Glutamatergic neuron (in vitro differentiated cells): ENCODE data around the gene MANF. TPM values are rescaled to one million over a fixed set of nuclear protein-coding genes. Genes with fewer than 3 reads are reported as not detected.

ENCODE experiments used
- DNase-seq: peaks from one replicate; pipeline ENCODE4 v3.0.0; 2022
- H3K27ac Mint-ChIP-seq: one replicate; pipeline ENCODE4 v1.8.0; 2020; ENCODE audit warnings: mild to moderate bottlenecking, mixed read lengths, inconsistent platforms; ENCODE audit not compliant: unreplicated experiment
- H3K27me3 Mint-ChIP-seq: one replicate; pipeline ENCODE4 v1.8.0; 2020; ENCODE audit warnings: mild to moderate bottlenecking, moderate library complexity, mixed read lengths, inconsistent platforms; ENCODE audit not compliant: unreplicated experiment
- H3K36me3 Mint-ChIP-seq: one replicate; pipeline ENCODE4 v1.8.0; 2020; ENCODE audit warnings: mild to moderate bottlenecking, mixed read lengths, inconsistent platforms; ENCODE audit not compliant: unreplicated experiment
- H3K4me1 Mint-ChIP-seq: one replicate; pipeline ENCODE4 v1.8.0; 2020; ENCODE audit warnings: mild to moderate bottlenecking, low read depth, mixed read lengths, inconsistent platforms; ENCODE audit not compliant: unreplicated experiment
- H3K4me3 Mint-ChIP-seq: one replicate; pipeline ENCODE4 v1.8.0; 2020; ENCODE audit warnings: mild to moderate bottlenecking, mixed read lengths, inconsistent platforms; ENCODE audit not compliant: unreplicated experiment
- H3K9me3 Mint-ChIP-seq: one replicate; pipeline ENCODE4 v1.8.0; 2020; ENCODE audit warnings: mild to moderate bottlenecking, moderate library complexity, mixed read lengths, inconsistent platforms; ENCODE audit not compliant: unreplicated experiment
- total RNA-seq: library from RNA; stranded (reverse); fragmentation: NEBNext Ultra II Directional; extraction: Animal tissue kit (Norgen Biotek cat#: 25700); gene quantifications from one replicate; pipeline ENCODE4 v1.2.1, GENCODE V29; 2021; ENCODE audit not compliant: unreplicated experiment
- TF ChIP-seq, protein P1 (sequence below): fragments of 200-600 bp; sonication (generic); IDR thresholded peaks from one replicate; pipeline ENCODE4 v1.5.0; 2021; ENCODE audit not compliant: partially characterized antibody, unreplicated experiment

Gene MANF
- total RNA-seq, 1 donor from 2014 or later, result 104 TPM

DNA sequence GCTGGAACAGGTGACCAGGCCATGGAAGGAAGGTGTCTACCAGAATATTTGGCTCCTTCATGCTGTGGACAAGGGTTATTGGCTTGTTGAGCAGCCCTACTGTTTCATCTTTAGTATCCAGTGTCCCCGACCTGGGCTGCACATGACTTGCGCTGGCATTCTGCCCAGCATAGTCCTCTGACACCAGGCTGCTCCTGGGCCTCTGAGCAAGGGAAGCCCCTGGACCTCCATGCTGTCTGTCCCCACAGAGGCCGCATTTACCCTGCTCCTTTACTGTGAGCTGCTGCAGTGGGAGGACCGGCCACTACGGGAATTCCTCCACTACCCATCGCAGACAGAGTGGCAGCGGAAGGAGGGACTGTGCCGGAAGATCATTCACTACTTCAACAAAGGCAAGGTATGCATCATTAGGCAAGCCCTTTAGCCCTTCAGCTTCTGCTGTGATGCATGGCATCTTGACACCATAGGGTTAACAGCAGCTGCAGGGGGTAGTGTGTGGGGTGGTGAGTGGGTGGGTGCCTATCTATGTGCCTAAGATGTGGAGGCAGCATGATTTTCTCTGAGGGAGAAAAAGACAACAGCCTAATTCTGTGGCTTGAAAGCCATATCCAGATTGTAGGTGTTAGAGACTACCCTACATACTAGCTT lies 44.0 kb upstream of the MANF start:
- Mint-ChIP-seq H3K9me3 (peaks cover 3% of the 10 kb centered on the region), H3K4me1 (no peaks in the 10 kb centered on the region), H3K36me3 (peaks cover 12% of the 10 kb centered on the region), H3K4me3 (no peak overlapping the region), H3K27ac (no peak overlapping the region), H3K27me3 (peaks cover 2% of the 10 kb centered on the region)
- no peak for DNase-seq
- TF ChIP-seq, protein P1, sequence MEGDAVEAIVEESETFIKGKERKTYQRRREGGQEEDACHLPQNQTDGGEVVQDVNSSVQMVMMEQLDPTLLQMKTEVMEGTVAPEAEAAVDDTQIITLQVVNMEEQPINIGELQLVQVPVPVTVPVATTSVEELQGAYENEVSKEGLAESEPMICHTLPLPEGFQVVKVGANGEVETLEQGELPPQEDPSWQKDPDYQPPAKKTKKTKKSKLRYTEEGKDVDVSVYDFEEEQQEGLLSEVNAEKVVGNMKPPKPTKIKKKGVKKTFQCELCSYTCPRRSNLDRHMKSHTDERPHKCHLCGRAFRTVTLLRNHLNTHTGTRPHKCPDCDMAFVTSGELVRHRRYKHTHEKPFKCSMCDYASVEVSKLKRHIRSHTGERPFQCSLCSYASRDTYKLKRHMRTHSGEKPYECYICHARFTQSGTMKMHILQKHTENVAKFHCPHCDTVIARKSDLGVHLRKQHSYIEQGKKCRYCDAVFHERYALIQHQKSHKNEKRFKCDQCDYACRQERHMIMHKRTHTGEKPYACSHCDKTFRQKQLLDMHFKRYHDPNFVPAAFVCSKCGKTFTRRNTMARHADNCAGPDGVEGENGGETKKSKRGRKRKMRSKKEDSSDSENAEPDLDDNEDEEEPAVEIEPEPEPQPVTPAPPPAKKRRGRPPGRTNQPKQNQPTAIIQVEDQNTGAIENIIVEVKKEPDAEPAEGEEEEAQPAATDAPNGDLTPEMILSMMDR, result no peak

DNA sequence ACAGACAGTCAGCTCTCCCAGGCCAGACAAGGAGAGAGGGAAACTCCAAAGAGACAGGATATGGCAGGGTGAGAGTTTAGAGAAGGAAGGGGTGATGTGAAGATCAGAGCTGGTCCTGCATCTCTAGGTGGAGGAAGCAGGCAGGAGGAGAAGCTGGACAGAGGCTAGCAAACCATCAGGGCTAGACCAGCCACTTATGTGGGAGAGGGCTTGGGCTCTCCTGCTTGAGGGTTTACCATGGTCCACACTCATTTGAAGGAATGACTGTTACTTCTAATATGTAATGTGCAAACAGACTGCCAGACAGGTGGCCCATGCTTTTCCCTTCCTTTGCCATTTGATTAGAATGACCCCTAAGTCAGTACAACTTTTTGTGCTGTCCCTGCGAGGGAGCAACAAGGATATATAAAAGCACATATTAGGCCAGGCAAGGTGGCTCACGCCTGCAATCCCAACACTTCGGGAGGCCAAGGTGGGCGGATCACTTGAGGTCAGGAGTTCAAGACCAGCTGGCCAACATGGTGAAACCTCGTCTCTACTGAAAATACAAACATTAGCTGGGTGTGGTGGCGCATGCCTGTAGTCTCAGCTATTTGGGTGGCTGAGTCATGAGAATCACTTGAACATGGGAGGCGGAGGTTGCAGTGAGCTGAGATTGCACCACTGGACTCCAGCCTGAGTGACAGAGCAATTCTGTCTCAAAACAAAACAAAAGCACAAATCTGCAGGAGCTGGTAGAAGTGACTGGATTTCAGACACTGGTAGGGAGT lies 41.0 kb upstream of the MANF start:
- H3K4me3 Mint-ChIP-seq, result no peak overlapping the region
- H3K4me1 Mint-ChIP-seq, result no peaks in the 10 kb centered on the region
- no peaks in the 10 kb centered on the region for H3K27me3 Mint-ChIP-seq
- no peak overlapping the region for H3K27ac Mint-ChIP-seq
- H3K36me3 Mint-ChIP-seq, result peaks cover 12% of the 10 kb centered on the region
- H3K9me3 Mint-ChIP-seq, result peaks cover 3% of the 10 kb centered on the region
- DNase-seq, result no peak
- TF ChIP-seq, protein P1, result no peak

DNA sequence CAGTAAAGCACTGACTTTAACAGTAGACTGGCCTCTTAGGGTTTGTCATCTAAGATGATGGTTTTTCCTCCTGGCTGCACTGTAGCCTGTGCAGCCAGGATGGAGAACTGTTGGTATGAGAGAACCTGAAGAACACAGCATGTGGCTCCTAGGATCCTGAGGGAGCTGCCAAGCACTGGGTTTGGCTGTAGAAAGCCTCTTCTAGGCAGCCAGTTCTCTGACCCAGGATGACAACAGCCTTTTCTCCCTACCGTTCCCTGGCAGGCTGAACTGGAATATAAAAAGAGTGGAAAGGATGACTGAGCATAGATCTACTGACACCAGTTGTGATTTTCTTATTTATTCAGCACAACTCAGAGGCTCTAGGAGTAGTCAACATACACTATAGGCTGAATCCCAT lies 34.3 kb upstream of the MANF start:
- Mint-ChIP-seq H3K36me3 (no peaks in the 10 kb centered on the region), H3K27me3 (peaks cover 2% of the 10 kb centered on the region), H3K9me3 (peaks cover 2% of the 10 kb centered on the region), H3K27ac (no peak overlapping the region), H3K4me3 (no peak overlapping the region), H3K4me1 (no peaks in the 10 kb centered on the region)
- DNase-seq, result no peak
- TF ChIP-seq, protein P1, result no peak

DNA sequence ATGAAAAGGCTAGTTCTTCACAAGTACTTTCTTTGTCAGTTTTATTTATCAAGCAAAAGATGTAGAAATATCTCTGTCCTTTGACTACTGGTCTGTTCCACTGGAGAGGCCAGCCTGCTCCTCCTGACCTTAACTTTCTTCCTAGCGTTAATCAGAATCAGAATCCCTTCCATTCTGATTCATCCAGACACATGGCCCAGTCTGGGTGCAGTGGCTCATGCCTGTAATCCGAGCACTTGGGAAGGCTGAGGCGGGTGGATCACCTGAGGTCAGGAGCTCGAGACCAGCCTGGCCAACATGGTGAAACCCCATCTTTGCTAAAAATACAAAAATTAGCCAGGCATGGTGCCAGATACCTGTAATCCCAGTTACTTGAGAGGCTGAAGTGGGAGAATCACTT lies 32.0 kb upstream of the MANF start:
- no peak overlapping the region for H3K27ac Mint-ChIP-seq
- peaks cover 2% of the 10 kb centered on the region for H3K9me3 Mint-ChIP-seq
- DNase-seq, result no peak
- H3K36me3 Mint-ChIP-seq, result no peaks in the 10 kb centered on the region
- H3K4me1 Mint-ChIP-seq, result no peaks in the 10 kb centered on the region
- H3K4me3 Mint-ChIP-seq, result no peak overlapping the region
- TF ChIP-seq, protein P1, result no peak
- peaks cover 2% of the 10 kb centered on the region for H3K27me3 Mint-ChIP-seq

DNA sequence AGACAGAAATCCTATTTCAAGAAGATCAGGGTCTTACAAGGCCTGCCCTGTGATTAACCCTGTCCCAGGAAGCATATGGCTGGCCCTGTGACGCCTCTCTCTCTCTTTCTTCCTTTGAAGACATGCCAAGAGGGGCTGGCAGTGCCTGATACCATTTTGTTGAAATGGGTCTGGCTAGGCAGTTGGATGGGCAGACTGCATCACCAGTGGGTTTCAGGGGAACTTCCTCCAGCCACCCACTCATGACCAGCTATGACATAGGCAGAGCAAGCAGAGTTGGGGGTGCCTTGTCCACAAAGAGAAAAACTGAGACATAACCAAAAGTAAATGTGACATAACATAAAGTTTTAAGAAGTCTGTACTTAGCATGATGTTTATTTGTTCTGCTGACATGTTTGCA lies 31.4 kb upstream of the MANF start:
- DNase-seq, result no peak
- H3K27ac Mint-ChIP-seq, result no peak overlapping the region
- no peaks in the 10 kb centered on the region for H3K36me3 Mint-ChIP-seq

More for the DNA sequence above, 31.4 kb upstream of the MANF start:
- Mint-ChIP-seq H3K4me3 (no peak overlapping the region), H3K27me3 (peaks cover 2% of the 10 kb centered on the region), H3K4me1 (no peaks in the 10 kb centered on the region), H3K9me3 (peaks cover 2% of the 10 kb centered on the region)
- TF ChIP-seq, protein P1, result no peak
